Measurements from ENCODE around the gene CTTNBP2NL. TPM values are rescaled to one million over a fixed set of nuclear protein-coding genes. Genes with fewer than 3 reads are reported as not detected.

CTTNBP2NL gene
- total RNA-seq, 4 donors from 2014 or later = 23.0 to 58.3 (median 31.5) TPM

GRCh38 chr1:112502826-112503225, 106.8 kb downstream of the CTTNBP2NL start:
- no peak for ATAC-seq (ENCODE audit: low FRiP score)
- DNase-seq (ENCODE audit: low spot score) = no peak
- no peak for TF ChIP-seq CTCF (IDR thresholded peaks at IDR 0.05)

- ATAC-seq (ENCODE audit: low FRiP score) (peak; percentile 23), DNase-seq (ENCODE audit: low spot score) (no peak)
- TF ChIP-seq CTCF (IDR thresholded peaks at IDR 0.05) = no peak
Observed at GRCh38 chr1:112504001-112504660, 108.1 kb downstream of the CTTNBP2NL start.

GRCh38 chr1:112504661-112505399, 108.8 kb downstream of the CTTNBP2NL start:
- DNase-seq (ENCODE audit: low spot score) (no peak), ATAC-seq (ENCODE audit: low FRiP score) (no peak)
- TF ChIP-seq CTCF (IDR thresholded peaks at IDR 0.05) = no peak

- DNase-seq (ENCODE audit: low spot score) (no peak), ATAC-seq (ENCODE audit: low FRiP score) (no peak)
- no peak for TF ChIP-seq CTCF (IDR thresholded peaks at IDR 0.05)
Observed at GRCh38 chr1:112505400-112505785, 109.4 kb downstream of the CTTNBP2NL start.

- no peak for ATAC-seq (ENCODE audit: low FRiP score)
Observed at GRCh38 chr1:112505878-112506277, 109.9 kb downstream of the CTTNBP2NL start.

GRCh38 chr1:112506306-112506705, 110.3 kb downstream of the CTTNBP2NL start:
- DNase-seq (ENCODE audit: low spot score) (no peak), ATAC-seq (ENCODE audit: low FRiP score) (no peak)
- TF ChIP-seq CTCF (IDR thresholded peaks at IDR 0.05) = no peak

More at GRCh38 chr1:112505878-112506277, 109.9 kb downstream of the CTTNBP2NL start:
- DNase-seq (ENCODE audit: low spot score) = no peak
- no peak for TF ChIP-seq CTCF (IDR thresholded peaks at IDR 0.05)

- TF ChIP-seq CTCF (IDR thresholded peaks at IDR 0.05) = no peak
- no peak for ATAC-seq (ENCODE audit: low FRiP score)
- no peak for DNase-seq (ENCODE audit: low spot score)
Observed at GRCh38 chr1:112506731-112507130, 110.7 kb downstream of the CTTNBP2NL start.
